Uterus (tissue), 2 donors: ENCODE data around the gene S100A13.

Experiments
- CTCF ChIP-seq, 4 experiments: fragments of 200-600 bp in 2 of 4; fragments of 450-650 bp in 2 of 4; sonication (generic) in 2 of 4; IDR thresholded peaks; one replicate each; pipeline ENCODE4 v1.5.1; 2016 to 2019; ENCODE audit warnings: antibody characterized with exemption in 4 of 4, mild to moderate bottlenecking in 2 of 4, moderate library complexity in 1 of 4
- POLR2A ChIP-seq, 2 donors: fragments of 450-650 bp; IDR thresholded peaks; one replicate each; pipeline ENCODE4 v1.6.1; 2016; ENCODE audit warnings: antibody characterized with exemption in 2 of 2, mild to moderate bottlenecking in 1 of 2, moderate library complexity in 1 of 2

GRCh38 chr1:153639280-153639679 lies 12.0 kb upstream of the S100A13 start:
- no peak for TF ChIP-seq CTCF (IDR thresholded peaks at IDR 0.05)
- no peak for TF ChIP-seq POLR2A (IDR thresholded peaks at IDR 0.05)
